ENCODE data around the gene EFCAB6. TPM values are rescaled to one million over a fixed set of nuclear protein-coding genes. Genes with fewer than 3 reads are reported as not detected.

Gene EFCAB6
- total and polyA plus RNA-seq, 2 donors (not counting 1 experiment from before 2014, with no cell fraction given): 0.07 to 0.10 TPM

DNA sequence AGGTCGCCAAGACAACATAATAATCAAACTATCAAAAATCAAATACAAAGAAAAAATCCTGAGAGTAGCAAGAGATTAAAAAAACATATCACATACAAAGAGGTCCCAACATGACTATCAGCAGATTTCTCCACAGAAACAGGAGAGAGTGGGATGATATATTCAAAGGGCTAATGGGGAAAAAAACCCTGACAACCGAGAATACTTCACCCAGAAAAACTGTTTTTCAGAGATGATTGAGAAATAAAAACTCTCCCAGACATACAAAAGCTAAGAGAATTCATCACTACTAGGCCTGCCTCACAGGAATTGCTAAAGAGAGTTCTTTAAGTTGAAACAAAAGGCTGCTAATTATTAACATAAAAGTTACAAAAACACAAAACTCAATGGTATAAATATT lies 108.1 kb downstream of the EFCAB6 start:
- no CpG with 5 or more reads among the region's 2 CpGs for WGBS (ENCODE audit: insufficient coverage)
- intact Hi-C loops (cut with micrococcal nuclease): no loop called here

DNA sequence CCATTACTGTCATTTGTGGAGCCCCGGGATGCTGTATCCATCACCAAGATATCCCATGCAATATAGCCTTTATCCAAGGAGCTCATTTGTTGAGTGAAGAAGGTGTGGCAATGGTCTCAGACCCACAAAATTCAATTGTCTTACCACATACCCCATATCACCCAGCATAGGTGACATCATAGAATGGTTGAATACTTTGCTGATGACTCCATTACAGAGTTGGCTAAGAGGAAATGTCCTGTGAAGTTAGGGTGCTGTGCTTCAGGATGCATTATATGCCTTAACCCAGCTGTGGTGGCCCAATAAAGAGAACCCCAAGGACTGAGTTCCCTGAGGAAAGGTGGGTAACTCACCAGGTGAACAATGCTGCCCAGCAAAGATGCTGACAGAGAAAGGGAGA lies 113.7 kb downstream of the EFCAB6 start:
- no peaks in the 10 kb centered on the region for H3K9me3 Mint-ChIP-seq (ENCODE audit: insufficient read depth)
- Histone ChIP-seq H3K4me2 (replicated peaks; ENCODE audit: low read depth, low read length, poor library complexity, severe bottlenecking) (no peak overlapping the region), H3K27me3 (replicated peaks in 1 of 4; ENCODE audit: control extremely low read depth in 1 of 4, control insufficient read depth in 3 of 4, insufficient read depth in 4 of 4, low read length in 3 of 4) (no peaks in the 10 kb centered on the region), H3K9ac (ENCODE audit: low read length) (no peak overlapping the region), H4K20me1 (ENCODE audit: control insufficient read depth, insufficient read depth, low read length, poor library complexity, severe bottlenecking) (no peaks in the 10 kb centered on the region), H3K4me3 (ENCODE audit: control extremely low read depth in 1 of 5, extremely low read depth in 1 of 5, insufficient read depth in 1 of 5, low read depth in 2 of 5, low read length in 4 of 5) (no peak overlapping the region), H3K36me3 (replicated peaks in 1 of 2; ENCODE audit: control extremely low read depth in 1 of 2, control insufficient read depth in 1 of 2, extremely low read depth in 1 of 2, insufficient read depth in 2 of 2, low read length in 1 of 2) (no peaks in the 10 kb centered on the region), H3K9me3 (ENCODE audit: control extremely low read depth in 1 of 3, control insufficient read depth in 2 of 3, insufficient read depth in 1 of 3, low read length in 2 of 3) (peaks cover 0 to 10% (median 10%) of the 10 kb centered on the region in 3 donors), H3K27ac (ENCODE audit: low read length in 2 of 2) (no peak overlapping the region), H3K4me1 (ENCODE audit: control insufficient read depth in 2 of 2, insufficient read depth in 2 of 2, low read length in 2 of 2) (no peaks in the 10 kb centered on the region), H3K79me2 (ENCODE audit: control insufficient read depth, insufficient read depth, low read length) (no peaks in the 10 kb centered on the region), H2AFZ (ENCODE audit: insufficient read depth, low read depth, low read length, poor library complexity, severe bottlenecking) (no peak overlapping the region)
- CTCF ChIA-PET: no interaction called here
- DNase-seq (no peak), ATAC-seq (ENCODE audit: low read depth) (no peak)
- no peak overlapping the region for H3K27ac Mint-ChIP-seq
- no peaks in the 10 kb centered on the region for H3K4me1 Mint-ChIP-seq
- intact Hi-C loops (cut with micrococcal nuclease): no loop called here
- WGBS (ENCODE audit: insufficient coverage): no CpG with 5 or more reads among the region's 1 CpG
- TF ChIP-seq, protein P1, sequence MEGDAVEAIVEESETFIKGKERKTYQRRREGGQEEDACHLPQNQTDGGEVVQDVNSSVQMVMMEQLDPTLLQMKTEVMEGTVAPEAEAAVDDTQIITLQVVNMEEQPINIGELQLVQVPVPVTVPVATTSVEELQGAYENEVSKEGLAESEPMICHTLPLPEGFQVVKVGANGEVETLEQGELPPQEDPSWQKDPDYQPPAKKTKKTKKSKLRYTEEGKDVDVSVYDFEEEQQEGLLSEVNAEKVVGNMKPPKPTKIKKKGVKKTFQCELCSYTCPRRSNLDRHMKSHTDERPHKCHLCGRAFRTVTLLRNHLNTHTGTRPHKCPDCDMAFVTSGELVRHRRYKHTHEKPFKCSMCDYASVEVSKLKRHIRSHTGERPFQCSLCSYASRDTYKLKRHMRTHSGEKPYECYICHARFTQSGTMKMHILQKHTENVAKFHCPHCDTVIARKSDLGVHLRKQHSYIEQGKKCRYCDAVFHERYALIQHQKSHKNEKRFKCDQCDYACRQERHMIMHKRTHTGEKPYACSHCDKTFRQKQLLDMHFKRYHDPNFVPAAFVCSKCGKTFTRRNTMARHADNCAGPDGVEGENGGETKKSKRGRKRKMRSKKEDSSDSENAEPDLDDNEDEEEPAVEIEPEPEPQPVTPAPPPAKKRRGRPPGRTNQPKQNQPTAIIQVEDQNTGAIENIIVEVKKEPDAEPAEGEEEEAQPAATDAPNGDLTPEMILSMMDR (IDR thresholded peaks at IDR 0.05): no peak
- TF ChIP-seq EZH2 (IDR thresholded peaks at IDR 0.05; ENCODE audit: borderline replicate concordance, insufficient read depth, low read depth, low read length, poor library complexity, severe bottlenecking): no peak
- POLR2A ChIA-PET: no interaction called here
- no peak overlapping the region for H3K4me3 Mint-ChIP-seq
- H3K27me3 Mint-ChIP-seq: peaks cover 19% of the 10 kb centered on the region

More for the DNA sequence above, 108.1 kb downstream of the EFCAB6 start:
- peaks cover 4% of the 10 kb centered on the region for H3K9me3 Mint-ChIP-seq (ENCODE audit: insufficient read depth)
- ChIA-PET POLR2A (no interaction called here), CTCF (no interaction called here)
- DNase-seq (no peak), ATAC-seq (ENCODE audit: low read depth) (no peak)
- H3K4me3 Mint-ChIP-seq: no peak overlapping the region
- Histone ChIP-seq H3K4me3 (ENCODE audit: control extremely low read depth in 1 of 5, extremely low read depth in 1 of 5, insufficient read depth in 1 of 5, low read depth in 2 of 5, low read length in 4 of 5) (no peak overlapping the region), H3K79me2 (ENCODE audit: control insufficient read depth, insufficient read depth, low read length) (no peaks in the 10 kb centered on the region), H3K4me1 (ENCODE audit: control insufficient read depth in 2 of 2, insufficient read depth in 2 of 2, low read length in 2 of 2) (no peaks in the 10 kb centered on the region), H4K20me1 (ENCODE audit: control insufficient read depth, insufficient read depth, low read length, poor library complexity, severe bottlenecking) (no peaks in the 10 kb centered on the region), H3K9me3 (ENCODE audit: control extremely low read depth in 1 of 3, control insufficient read depth in 2 of 3, insufficient read depth in 1 of 3, low read length in 2 of 3) (peaks cover 4 to 21% (median 12%) of the 10 kb centered on the region in 3 donors), H2AFZ (ENCODE audit: insufficient read depth, low read depth, low read length, poor library complexity, severe bottlenecking) (no peak overlapping the region), H3K27ac (ENCODE audit: low read length in 2 of 2) (no peak overlapping the region), H3K36me3 (replicated peaks in 1 of 2; ENCODE audit: control extremely low read depth in 1 of 2, control insufficient read depth in 1 of 2, extremely low read depth in 1 of 2, insufficient read depth in 2 of 2, low read length in 1 of 2) (no peaks in the 10 kb centered on the region), H3K4me2 (replicated peaks; ENCODE audit: low read depth, low read length, poor library complexity, severe bottlenecking) (no peak overlapping the region), H3K27me3 (replicated peaks in 1 of 4; ENCODE audit: control extremely low read depth in 1 of 4, control insufficient read depth in 3 of 4, insufficient read depth in 4 of 4, low read length in 3 of 4) (peaks cover 0 to 2% (median 0%) of the 10 kb centered on the region in 4 experiments), H3K9ac (ENCODE audit: low read length) (no peak overlapping the region)
- peaks cover 39% of the 10 kb centered on the region for H3K27me3 Mint-ChIP-seq
- H3K4me1 Mint-ChIP-seq: no peaks in the 10 kb centered on the region
- no peak overlapping the region for H3K27ac Mint-ChIP-seq
- TF ChIP-seq EZH2 (IDR thresholded peaks at IDR 0.05; ENCODE audit: borderline replicate concordance, insufficient read depth, low read depth, low read length, poor library complexity, severe bottlenecking): no peak
- TF ChIP-seq, protein P1 (IDR thresholded peaks at IDR 0.05): no peak
